Karpas-422 (cell line): ENCODE data around the gene RRP1. TPM values are rescaled to one million over a fixed set of nuclear protein-coding genes. Genes with fewer than 3 reads are reported as not detected.
A peak's percentile ranks its signal among the peaks of the same experiment; 100 is the strongest.

Experiments
- DNase-seq: peaks from one replicate; pipeline ENCODE4 v3.0.0-alpha.2; 2015
- H2AFZ ChIP-seq: fragments of 200-600 bp; sonication (generic); 2 replicates; pipeline ENCODE4 v1.6.1; 2014; ENCODE audit warnings: antibody characterized with exemption, low read length, mixed read lengths
- H3K27ac ChIP-seq: fragments of 200-600 bp; sonication (generic); 2 replicates; pipeline ENCODE4 v1.5.1; 2014; ENCODE audit warnings: mild to moderate bottlenecking, low read length, moderate library complexity
- H3K27me3 ChIP-seq: fragments of 200-600 bp; sonication (generic); 2 replicates; pipeline ENCODE4 v1.6.1; 2014; ENCODE audit warnings: low read length, mixed read lengths
- H3K36me3 ChIP-seq: fragments of 200-600 bp; sonication (generic); 2 replicates; pipeline ENCODE4 v1.6.1; 2014; ENCODE audit warnings: low read length, mixed read lengths; ENCODE audit not compliant: insufficient read depth
- H3K4me1 ChIP-seq: fragments of 200-600 bp; sonication (generic); 2 replicates; pipeline ENCODE4 v1.6.1; 2014; ENCODE audit warnings: mild to moderate bottlenecking, low read length, mixed read lengths
- H3K4me2 ChIP-seq: fragments of 200-600 bp; sonication (generic); 2 replicates; pipeline ENCODE4 v1.6.1; 2014; ENCODE audit warnings: low read length, low read depth, mild to moderate bottlenecking; ENCODE audit not compliant: poor library complexity, severe bottlenecking
- H3K4me3 ChIP-seq: fragments of 200-600 bp; sonication (generic); 2 replicates; pipeline ENCODE4 v1.5.1; 2014; ENCODE audit warnings: mild to moderate bottlenecking, antibody characterized with exemption, low read length, mixed read lengths
- H3K79me2 ChIP-seq: fragments of 200-600 bp; sonication (generic); 2 replicates; pipeline ENCODE4 v1.6.1; 2014; ENCODE audit warnings: mild to moderate bottlenecking, low read length, mixed read lengths
- H3K9ac ChIP-seq: fragments of 200-600 bp; sonication (generic); 2 replicates; pipeline ENCODE4 v1.6.0; 2014; ENCODE audit warnings: low read length
- H3K9me2 ChIP-seq: fragments of 200-600 bp; sonication (generic), shearing (Covaris generic); replicated peaks from 2 replicates; pipeline ENCODE4 v1.6.0; 2014; ENCODE audit warnings: mild to moderate bottlenecking, low read length, moderate library complexity; ENCODE audit not compliant: insufficient read depth
- H3K9me3 ChIP-seq: fragments of 300-700, 200-600 bp; sonication (generic); 2 replicates; pipeline ENCODE4 v1.6.1; 2014; ENCODE audit warnings: low read length, mixed read lengths
- H4K20me1 ChIP-seq: fragments of 200-600 bp; sonication (generic); 2 replicates; pipeline ENCODE4 v1.6.1; 2014; ENCODE audit warnings: mild to moderate bottlenecking, antibody characterized with exemption, low read length, low read depth; ENCODE audit not compliant: insufficient read depth
- total RNA-seq: library from RNA; depleted of rRNA; stranded (reverse); fragments of >200 nt; shearing (Covaris generic); gene quantifications from 2 replicates; pipeline ENCODE4 v1.2.3, GENCODE V29; 2014; ENCODE audit warnings: low replicate concordance

RRP1 gene
- total RNA-seq, 1 experiment from 2014 or later: 28.8 TPM

DNA sequence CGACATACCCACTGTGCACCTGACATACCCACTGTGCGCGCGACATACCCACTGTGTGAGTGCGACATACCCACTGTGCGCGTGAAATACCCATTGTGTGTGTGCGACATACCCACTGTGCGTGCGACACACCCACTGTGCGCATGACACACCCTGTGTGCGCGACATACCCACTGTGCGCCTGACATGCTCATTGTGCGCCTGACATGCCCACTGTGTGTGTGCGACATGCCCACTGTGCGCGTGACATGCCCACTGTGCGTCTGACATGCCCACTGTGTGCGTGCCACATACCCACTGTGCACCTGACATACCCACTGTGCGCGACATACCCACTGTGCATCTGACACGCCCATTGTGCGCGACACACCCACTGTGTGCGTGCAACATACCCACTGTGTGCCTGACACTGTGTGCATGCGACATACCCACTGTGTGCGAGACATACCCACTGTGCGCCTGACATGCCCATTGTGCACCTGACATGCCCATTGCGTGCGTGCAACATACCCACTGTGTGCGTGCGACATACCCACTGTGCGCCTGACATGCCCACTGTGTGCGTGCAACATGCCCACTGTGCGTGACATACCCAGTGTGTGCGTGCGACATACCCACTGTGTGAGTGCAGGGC lies 2.5 kb upstream of the RRP1 start:
- no peak overlapping the region for H3K27ac ChIP-seq
- no peak overlapping the region for H2AFZ ChIP-seq

DNA sequence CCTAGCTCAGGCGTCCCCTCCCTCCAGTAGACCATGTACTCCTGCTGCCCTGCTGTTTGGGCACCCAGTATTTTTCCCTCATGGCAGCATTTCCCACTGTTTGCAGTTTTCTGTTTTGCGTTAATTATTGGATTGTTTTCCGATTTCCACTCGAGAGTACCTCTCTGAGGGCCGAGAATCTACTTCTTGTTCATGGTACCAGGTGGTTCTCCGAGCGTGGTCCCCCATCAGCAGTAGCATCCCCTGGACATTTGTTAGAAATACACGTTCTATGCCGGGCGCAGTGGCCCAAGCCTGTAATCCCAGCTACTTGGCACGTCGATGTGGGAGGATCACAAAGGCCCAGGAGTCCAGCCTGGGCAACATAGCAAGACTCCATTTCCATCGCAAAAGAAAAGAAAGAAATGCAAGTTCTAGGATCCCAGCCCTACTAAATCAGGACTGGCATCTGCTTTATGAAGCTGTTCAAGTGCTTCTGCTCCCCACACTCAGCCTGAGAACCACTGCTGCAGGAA lies 690 bp downstream of the RRP1 start:
- peak overlapping the region; percentile 98 for H3K9ac ChIP-seq
- H3K9me2 ChIP-seq: no peaks in the 10 kb centered on the region
- H2AFZ ChIP-seq: no peak overlapping the region
- H3K4me3 ChIP-seq: peak overlapping the region; percentile 97
- peaks cover 26% of the 10 kb centered on the region; the same call in 1 of the 2 replicates for H3K36me3 ChIP-seq
- no peaks in the 10 kb centered on the region for H3K9me3 ChIP-seq
- no peak for DNase-seq
- peak overlapping the region; percentile 37; the same call in 1 of the 2 replicates for H3K27ac ChIP-seq
- H3K27me3 ChIP-seq: no peaks in the 10 kb centered on the region
- peaks cover 47% of the 10 kb centered on the region for H3K79me2 ChIP-seq
- H4K20me1 ChIP-seq: peaks cover 17% of the 10 kb centered on the region
- peaks cover 17% of the 10 kb centered on the region for H3K4me1 ChIP-seq
- H3K4me2 ChIP-seq: peak overlapping the region; percentile 97

More for the DNA sequence above, 2.5 kb upstream of the RRP1 start:
- no peak for DNase-seq
- H3K9me3 ChIP-seq: no peaks in the 10 kb centered on the region
- no peak overlapping the region for H3K9ac ChIP-seq
- H3K27me3 ChIP-seq: no peaks in the 10 kb centered on the region
- H3K4me2 ChIP-seq: no peak overlapping the region
- no peaks in the 10 kb centered on the region for H3K9me2 ChIP-seq
- H3K4me3 ChIP-seq: no peak overlapping the region
- peaks cover 17% of the 10 kb centered on the region for H3K4me1 ChIP-seq
- H3K79me2 ChIP-seq: peaks cover 26% of the 10 kb centered on the region
- peaks cover 7% of the 10 kb centered on the region for H4K20me1 ChIP-seq
- peaks cover 6% of the 10 kb centered on the region; the same call in 1 of the 2 replicates for H3K36me3 ChIP-seq

DNA sequence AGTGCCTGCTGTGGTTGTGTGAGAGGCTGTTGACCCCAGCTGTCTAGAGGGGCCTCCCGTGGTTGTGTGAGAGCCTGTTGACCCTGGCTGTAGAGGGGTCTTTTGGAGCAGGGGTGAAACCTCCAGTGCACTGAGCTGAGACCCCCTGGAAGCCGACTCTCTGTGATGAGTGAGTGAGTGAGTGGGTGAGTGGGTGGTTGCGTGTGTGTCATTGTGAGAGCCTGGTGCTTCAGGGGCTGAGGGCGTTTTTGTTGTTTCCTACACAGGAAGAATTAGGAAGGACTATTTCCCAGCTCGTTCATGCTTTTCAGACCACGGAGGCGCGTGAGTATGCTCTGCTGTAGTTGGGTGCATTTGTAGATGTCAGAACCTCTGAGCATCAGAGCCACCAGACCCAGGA lies 3.0 kb downstream of the RRP1 start:
- H3K9me3 ChIP-seq: no peaks in the 10 kb centered on the region
- H3K27me3 ChIP-seq: no peaks in the 10 kb centered on the region
- H3K4me1 ChIP-seq: peaks cover 17% of the 10 kb centered on the region
- no peaks in the 10 kb centered on the region for H3K9me2 ChIP-seq
- H3K4me2 ChIP-seq: no peak overlapping the region
- H3K27ac ChIP-seq: no peak overlapping the region
- no peak overlapping the region for H3K9ac ChIP-seq
- no peak overlapping the region for H3K4me3 ChIP-seq
- peaks cover 39% of the 10 kb centered on the region for H3K36me3 ChIP-seq
- H3K79me2 ChIP-seq: peaks cover 50% of the 10 kb centered on the region
- DNase-seq: no peak
- no peak overlapping the region for H2AFZ ChIP-seq
- peaks cover 17% of the 10 kb centered on the region for H4K20me1 ChIP-seq

DNA sequence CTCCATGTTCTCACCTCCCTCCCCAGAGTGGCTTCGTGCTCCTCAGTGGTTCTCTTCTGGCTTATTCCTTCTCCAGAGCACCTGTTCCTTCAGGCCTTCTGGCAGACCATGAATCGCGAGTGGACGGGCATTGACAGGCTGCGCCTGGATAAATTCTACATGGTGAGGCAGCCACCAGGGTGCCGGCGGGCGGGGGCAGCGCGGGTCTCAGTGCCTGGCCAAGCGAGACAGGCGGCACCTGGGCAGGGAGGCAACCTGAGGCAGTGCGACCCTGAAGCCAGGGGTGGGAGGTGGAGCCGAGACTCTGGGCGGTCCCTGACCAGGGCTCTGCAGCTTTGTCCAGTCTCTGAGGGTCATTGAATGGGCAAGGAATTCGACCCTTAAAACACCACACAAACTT lies 3.9 kb downstream of the RRP1 start:
- Histone ChIP-seq H2AFZ (no peak overlapping the region), H3K9me3 (no peaks in the 10 kb centered on the region), H3K4me3 (no peak overlapping the region), H3K9me2 (no peaks in the 10 kb centered on the region), H3K27me3 (no peaks in the 10 kb centered on the region), H3K79me2 (peaks cover 50% of the 10 kb centered on the region), H3K9ac (no peak overlapping the region), H3K27ac (no peak overlapping the region), H3K4me1 (peaks cover 17% of the 10 kb centered on the region), H4K20me1 (peaks cover 17% of the 10 kb centered on the region), H3K36me3 (peaks cover 39% of the 10 kb centered on the region), H3K4me2 (no peak overlapping the region)
- DNase-seq: no peak

DNA sequence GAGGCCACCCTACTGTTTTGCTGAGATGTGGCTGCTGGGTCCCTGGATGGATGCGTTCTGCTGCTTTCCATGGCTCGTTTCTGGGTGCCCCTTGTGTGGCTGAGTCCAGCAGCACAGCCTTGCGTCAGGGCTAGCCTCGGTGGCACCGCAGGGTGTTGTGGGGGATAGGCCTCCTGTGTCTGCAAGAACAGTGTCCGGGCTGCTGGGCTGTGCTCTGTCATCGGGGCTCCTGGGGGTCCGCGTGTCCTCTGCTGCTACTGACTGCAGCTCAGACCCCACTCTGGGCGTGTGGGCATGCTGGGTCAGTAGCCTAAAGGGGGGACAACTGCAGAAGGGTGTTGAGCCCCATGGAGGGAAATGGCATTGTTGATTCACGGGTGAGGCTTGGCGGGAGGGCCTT lies 4.9 kb downstream of the RRP1 start:
- H3K79me2 ChIP-seq: peaks cover 50% of the 10 kb centered on the region
- peaks cover 11% of the 10 kb centered on the region for H3K4me1 ChIP-seq
- DNase-seq: no peak
- no peaks in the 10 kb centered on the region for H3K27me3 ChIP-seq
- H3K4me3 ChIP-seq: no peak overlapping the region
- no peaks in the 10 kb centered on the region for H3K9me3 ChIP-seq
- H3K27ac ChIP-seq: no peak overlapping the region
- H3K4me2 ChIP-seq: no peak overlapping the region
- no peaks in the 10 kb centered on the region for H3K9me2 ChIP-seq
- no peak overlapping the region for H2AFZ ChIP-seq
- H4K20me1 ChIP-seq: peaks cover 17% of the 10 kb centered on the region
- H3K9ac ChIP-seq: no peak overlapping the region
- H3K36me3 ChIP-seq: peaks cover 43% of the 10 kb centered on the region

DNA sequence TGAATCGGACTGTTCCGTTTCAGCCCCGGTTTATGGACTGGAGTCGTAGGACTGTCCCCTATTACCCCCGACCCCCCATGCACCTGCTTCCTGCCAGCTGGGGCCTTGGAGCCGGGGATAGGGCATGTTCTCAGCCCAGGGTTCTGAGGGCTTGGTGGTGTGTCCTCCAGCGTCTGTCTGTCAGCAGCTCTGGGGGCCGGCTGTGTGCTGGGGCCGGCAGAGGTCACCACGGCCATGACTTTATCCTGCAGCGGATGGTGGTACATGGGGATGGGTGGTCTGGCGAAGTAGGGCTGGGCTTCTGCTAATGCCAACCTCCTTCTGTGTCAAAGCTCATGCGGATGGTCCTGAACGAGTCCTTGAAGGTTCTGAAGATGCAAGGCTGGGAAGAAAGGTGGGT lies 5.5 kb downstream of the RRP1 start:
- H3K9me3 ChIP-seq: no peaks in the 10 kb centered on the region
- H3K4me2 ChIP-seq: no peak overlapping the region
- no peak overlapping the region for H3K9ac ChIP-seq
- no peak overlapping the region for H2AFZ ChIP-seq
- peaks cover 45% of the 10 kb centered on the region for H3K79me2 ChIP-seq
- H3K36me3 ChIP-seq: peaks cover 44% of the 10 kb centered on the region
- H3K4me1 ChIP-seq: peaks cover 11% of the 10 kb centered on the region
- H4K20me1 ChIP-seq: peaks cover 15% of the 10 kb centered on the region
- no peak overlapping the region for H3K27ac ChIP-seq
- H3K9me2 ChIP-seq: no peaks in the 10 kb centered on the region
- H3K4me3 ChIP-seq: no peak overlapping the region
- DNase-seq: no peak
- no peaks in the 10 kb centered on the region for H3K27me3 ChIP-seq

DNA sequence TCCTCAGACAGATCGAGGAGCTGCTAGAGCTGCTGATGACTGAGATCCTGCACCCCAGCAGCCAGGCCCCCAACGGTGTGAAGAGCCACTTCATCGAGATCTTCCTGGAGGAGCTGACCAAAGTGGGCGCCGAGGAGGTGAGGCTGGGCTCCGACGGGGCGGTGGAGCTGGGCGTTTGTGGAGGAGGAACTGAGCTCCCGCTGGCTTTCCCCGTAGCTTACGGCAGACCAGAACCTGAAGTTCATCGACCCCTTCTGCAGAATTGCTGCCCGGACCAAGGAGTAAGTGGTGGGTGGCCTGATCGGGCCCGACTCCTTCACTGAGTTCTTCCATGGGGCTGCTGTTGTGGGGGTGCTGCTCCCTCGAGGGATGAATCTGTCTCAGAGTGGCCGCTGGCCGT lies 8.0 kb downstream of the RRP1 start:
- H3K27ac ChIP-seq: no peak overlapping the region
- H3K9me3 ChIP-seq: no peaks in the 10 kb centered on the region
- H3K9ac ChIP-seq: no peak overlapping the region
- no peaks in the 10 kb centered on the region for H3K4me1 ChIP-seq
- H3K36me3 ChIP-seq: peaks cover 39% of the 10 kb centered on the region
- H3K9me2 ChIP-seq: no peaks in the 10 kb centered on the region
- H3K4me2 ChIP-seq: no peak overlapping the region
- H2AFZ ChIP-seq: no peak overlapping the region
- no peaks in the 10 kb centered on the region for H3K27me3 ChIP-seq
- H3K4me3 ChIP-seq: no peak overlapping the region
- peaks cover 19% of the 10 kb centered on the region for H3K79me2 ChIP-seq
- DNase-seq: no peak
- H4K20me1 ChIP-seq: peaks cover 9% of the 10 kb centered on the region; the same call in 1 of the 2 replicates

DNA sequence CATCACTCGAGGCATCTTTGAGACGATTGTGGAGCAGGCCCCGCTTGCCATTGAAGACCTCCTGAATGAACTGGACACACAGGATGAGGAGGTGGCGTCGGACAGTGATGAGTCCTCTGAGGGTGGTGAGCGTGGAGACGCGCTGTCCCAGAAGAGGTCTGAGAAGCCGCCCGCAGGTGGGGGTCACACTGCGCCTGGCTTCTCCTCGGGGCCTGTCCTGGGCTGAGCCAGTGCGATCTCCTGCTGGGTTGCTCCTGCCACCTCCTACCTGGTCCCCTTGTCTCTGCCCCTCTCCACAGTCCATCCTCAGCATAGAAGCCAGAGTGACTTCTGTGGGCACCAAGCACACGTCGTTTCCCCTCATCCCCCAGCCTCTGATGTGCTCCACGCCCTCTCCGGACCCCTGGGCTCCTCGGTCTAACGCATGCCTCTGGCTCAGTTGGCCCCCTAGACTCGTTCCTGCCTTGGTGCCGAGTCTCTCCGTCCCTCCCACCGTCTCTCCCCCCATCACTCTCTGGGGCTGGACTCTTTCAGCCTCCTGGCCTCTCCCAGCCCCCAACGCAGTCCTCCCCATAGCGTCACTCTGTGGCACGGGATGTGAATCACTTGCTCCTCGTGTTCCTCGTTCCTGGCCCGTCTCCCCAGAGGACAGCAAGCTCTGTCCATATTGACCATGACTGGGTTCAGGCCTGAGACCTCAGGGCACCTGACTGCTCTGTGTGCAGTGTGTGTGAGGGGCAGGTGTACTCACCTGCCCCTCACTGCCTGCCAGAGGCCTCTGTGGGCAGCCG lies 8.7 kb downstream of the RRP1 start:
- Histone ChIP-seq H3K79me2 (peaks cover 12% of the 10 kb centered on the region; the same call in 1 of the 2 replicates), H3K36me3 (peaks cover 32% of the 10 kb centered on the region), H2AFZ (no peak overlapping the region), H3K4me2 (no peak overlapping the region), H3K9ac (no peak overlapping the region), H3K4me1 (no peaks in the 10 kb centered on the region), H3K9me3 (no peaks in the 10 kb centered on the region), H3K27ac (no peak overlapping the region), H4K20me1 (peaks cover 9% of the 10 kb centered on the region; the same call in 1 of the 2 replicates), H3K4me3 (no peak overlapping the region), H3K9me2 (no peaks in the 10 kb centered on the region), H3K27me3 (no peaks in the 10 kb centered on the region)
- DNase-seq: no peak
